Testis (tissue), 3 donors: ENCODE results near the gene FAM72A. TPM values are rescaled to one million over a fixed set of nuclear protein-coding genes. Genes with fewer than 3 reads are reported as not detected.
A peak's percentile ranks its signal among the peaks of the same experiment; 100 is the strongest.
"Not testable (repeated sequence)": the region's sequence is repeated elsewhere in the genome, so short reads cannot be mapped to it uniquely, and the experiment has no call there.

ENCODE experiments used
- DNase-seq: peaks from one replicate; pipeline ENCODE4 v3.0.0-alpha.2; 2019
- H3K27ac ChIP-seq, 2 donors: fragments of 200-600 bp; sonication (generic); one replicate each; pipeline ENCODE4 v1.5.1; 2019
- H3K27me3 ChIP-seq: fragments of 200-600 bp; sonication (generic); one replicate; pipeline ENCODE4 v1.5.1; 2019
- H3K36me3 ChIP-seq: fragments of 200-600 bp; sonication (generic); one replicate; pipeline ENCODE4 v1.5.1; 2017; ENCODE audit warnings: low read depth; ENCODE audit errors: missing control alignments
- H3K4me1 ChIP-seq: fragments of 200-600 bp; sonication (generic); one replicate; pipeline ENCODE4 v1.5.1; 2019
- H3K4me3 ChIP-seq, 2 donors: fragments of 200-600 bp; sonication (generic); one replicate each; pipeline ENCODE4 v1.5.1; 2017 to 2019
- H3K9me3 ChIP-seq: fragments of 200-600 bp; sonication (generic); one replicate; pipeline ENCODE4 v1.5.1; 2017
- WGBS, 2 donors: methylation state at CpG; one replicate each; pipeline ENCODE4 v1.1.5; 2018; 5-methylcytosine and 5-hydroxymethylcytosine counted together
- intact Hi-C: fragments of 100-400 bp; cut with DNase I; formaldehyde crosslinking; loops from one replicate; pipeline ENCODE4 v1.15.1; 2023; ENCODE audit warnings: low total_unique reads
- polyA plus RNA-seq: library from polyadenylated mRNA; stranded (reverse); fragments of 350-450 nt; fragmentation: Illumina TruSeq; extraction: RNeasy Lipid Tissue Mini Kit (QIAGEN cat#74804); gene quantifications from one replicate; pipeline ENCODE4 v1.2.3, GENCODE V29; 2014; ENCODE audit warnings: low read depth, low replicate concordance; ENCODE audit not compliant: insufficient read depth
- total RNA-seq, 2 donors: library from RNA; depleted of rRNA; stranded (reverse); fragments of >200 nt; gene quantifications; one replicate each; pipeline ENCODE4 v1.2.3, GENCODE V29; 2016

FAM72A gene
- total and polyA plus RNA-seq, 3 donors from 2014 or later: 4.9 to 13.7 (median 7.2) TPM

DNA sequence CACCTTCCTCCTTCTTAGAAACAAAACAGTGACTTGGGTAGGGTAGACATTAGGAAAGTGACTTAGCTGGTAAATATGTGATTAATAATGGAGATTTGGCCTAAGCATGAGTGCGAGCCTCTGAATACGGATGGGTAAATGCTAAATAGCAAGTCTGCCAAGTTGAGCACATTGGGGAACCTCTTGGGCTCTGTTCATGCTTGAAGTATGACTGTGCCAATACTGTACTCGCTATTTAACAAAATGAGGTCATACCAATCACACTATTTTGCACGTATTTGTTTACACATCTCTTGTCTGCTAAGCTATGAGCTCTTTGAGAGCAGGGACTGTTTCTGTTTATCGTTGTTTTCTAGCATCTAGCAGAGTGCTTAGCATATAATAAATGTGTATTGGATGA, 24.2 kb upstream of the FAM72A start:
- H3K27me3 ChIP-seq, H3K4me1 ChIP-seq: not testable (repeated sequence)
- WGBS, 2 donors: 96 to 100% methylated on average over 3 of the region's 5 CpGs

DNA sequence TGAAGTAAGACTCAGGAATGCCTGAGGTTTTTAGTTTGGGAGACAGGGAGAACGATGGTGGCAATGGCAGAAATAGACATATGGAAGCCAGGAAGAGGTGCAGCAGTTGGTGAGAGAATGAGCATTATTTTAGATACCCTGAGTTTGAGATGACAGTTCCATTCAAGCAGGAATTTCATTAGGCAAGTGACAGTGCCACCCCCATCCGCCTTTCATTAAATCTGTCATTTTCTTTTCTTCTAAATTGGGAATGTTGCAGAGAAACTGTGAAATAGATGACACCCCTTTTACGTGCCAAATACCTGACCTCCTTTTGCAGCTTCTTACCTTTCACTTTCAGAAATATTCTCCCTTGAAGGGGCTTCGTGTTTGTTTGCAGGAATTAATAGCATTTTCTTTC, 22.7 kb upstream of the FAM72A start:
- WGBS, 2 donors: 94 to 95% methylated on average over 4 of the region's 4 CpGs
- H3K27ac ChIP-seq, H3K9me3 ChIP-seq, H3K4me1 ChIP-seq, DNase-seq, intact Hi-C loops, H3K36me3 ChIP-seq, H3K27me3 ChIP-seq, H3K4me3 ChIP-seq: not testable (repeated sequence)

More for the DNA sequence above, 24.2 kb upstream of the FAM72A start:
- H3K27ac ChIP-seq, H3K4me3 ChIP-seq, DNase-seq, intact Hi-C loops, H3K36me3 ChIP-seq, H3K9me3 ChIP-seq: not testable (repeated sequence)

DNA sequence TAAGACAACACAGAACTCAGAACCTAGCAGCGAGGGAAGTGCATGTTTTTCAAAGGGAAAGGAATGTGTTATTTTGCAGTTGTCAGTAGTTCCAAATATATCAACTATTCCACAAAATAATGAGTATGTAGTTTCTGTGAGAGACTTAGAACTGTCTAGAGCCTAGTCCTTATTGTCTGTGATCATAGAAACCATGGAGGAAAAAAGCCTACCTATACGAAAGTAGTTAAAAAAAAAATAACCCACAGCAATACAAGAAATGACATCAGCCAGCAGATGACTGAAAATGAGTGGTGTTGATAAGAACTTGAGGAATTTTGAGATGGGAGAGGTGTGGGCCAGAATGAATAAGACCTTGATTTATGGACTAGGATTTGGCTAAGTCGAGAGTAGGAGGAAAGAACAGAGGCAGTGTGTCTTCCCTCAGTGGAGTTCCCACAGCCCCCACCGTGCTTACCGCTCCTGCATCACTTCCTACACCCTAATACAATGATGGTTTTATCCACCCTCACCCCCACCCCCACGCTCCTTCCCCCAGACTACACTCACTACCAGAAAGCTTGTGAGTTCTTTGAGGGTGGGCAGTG, 21.6 kb upstream of the FAM72A start:
- H3K9me3 ChIP-seq, H3K4me1 ChIP-seq, DNase-seq, H3K27me3 ChIP-seq, H3K36me3 ChIP-seq, intact Hi-C loops, H3K4me3 ChIP-seq, H3K27ac ChIP-seq: not testable (repeated sequence)
- WGBS, 2 donors: 92 to 94% methylated on average over 2 of the region's 6 CpGs

GRCh38 chr1:206221585-206221984, 18.9 kb upstream of the FAM72A start:
- H3K27ac ChIP-seq, DNase-seq, H3K9me3 ChIP-seq, H3K4me1 ChIP-seq, intact Hi-C loops, H3K4me3 ChIP-seq, H3K36me3 ChIP-seq, H3K27me3 ChIP-seq: not testable (repeated sequence)
- WGBS, 2 donors: no CpG with 5 or more reads among the region's 4 CpGs

- peak; percentile 15 for DNase-seq
- H3K4me1 ChIP-seq, H3K36me3 ChIP-seq, H3K27ac ChIP-seq, H3K4me3 ChIP-seq, H3K9me3 ChIP-seq, intact Hi-C loops, H3K27me3 ChIP-seq: not testable (repeated sequence)
- 65 to 72% methylated on average over 4 of the region's 4 CpGs for WGBS, 2 donors
These were observed 17.8 kb upstream of the FAM72A start for GRCh38 chr1:206220332-206221000.

- H3K27ac ChIP-seq, H3K9me3 ChIP-seq, H3K27me3 ChIP-seq, H3K4me1 ChIP-seq, H3K36me3 ChIP-seq, H3K4me3 ChIP-seq, intact Hi-C loops, DNase-seq: not testable (repeated sequence)
- WGBS, 2 donors: 33 to 42% methylated on average over 1 to 4 of the region's 13 CpGs
These were observed 17.1 kb upstream of the FAM72A start for GRCh38 chr1:206219514-206220331.

DNA sequence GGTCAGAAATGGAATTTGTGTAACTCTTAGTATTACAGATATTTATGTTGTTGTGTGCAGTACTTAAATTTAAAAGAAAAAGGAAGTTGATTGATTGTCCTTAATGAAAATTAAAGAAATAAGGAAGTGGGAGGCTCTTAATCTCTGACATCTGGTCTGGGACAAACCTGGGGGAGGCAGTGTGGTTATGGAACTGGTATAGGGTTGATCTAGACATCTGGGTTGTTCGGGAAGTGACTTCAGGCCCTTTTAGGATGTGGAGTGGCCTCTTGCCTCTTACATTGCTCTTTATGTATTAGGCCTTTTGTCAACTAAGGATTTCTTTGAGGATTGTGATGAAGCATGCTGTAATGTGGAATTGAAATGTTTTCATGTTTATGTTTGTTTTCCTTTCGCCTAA, 16.1 kb upstream of the FAM72A start:
- H3K27ac ChIP-seq, H3K36me3 ChIP-seq, H3K27me3 ChIP-seq, H3K4me1 ChIP-seq, H3K4me3 ChIP-seq, H3K9me3 ChIP-seq, intact Hi-C loops, DNase-seq: not testable (repeated sequence)
- no CpG with 5 or more reads among the region's 2 CpGs for WGBS, 2 donors

GRCh38 chr1:206218285-206218684, 15.6 kb upstream of the FAM72A start:
- H3K27ac ChIP-seq, H3K9me3 ChIP-seq, DNase-seq, intact Hi-C loops, H3K4me1 ChIP-seq, H3K36me3 ChIP-seq, H3K27me3 ChIP-seq, H3K4me3 ChIP-seq: not testable (repeated sequence)
- no CpG with 5 or more reads among the region's 3 CpGs for WGBS, 2 donors

DNA sequence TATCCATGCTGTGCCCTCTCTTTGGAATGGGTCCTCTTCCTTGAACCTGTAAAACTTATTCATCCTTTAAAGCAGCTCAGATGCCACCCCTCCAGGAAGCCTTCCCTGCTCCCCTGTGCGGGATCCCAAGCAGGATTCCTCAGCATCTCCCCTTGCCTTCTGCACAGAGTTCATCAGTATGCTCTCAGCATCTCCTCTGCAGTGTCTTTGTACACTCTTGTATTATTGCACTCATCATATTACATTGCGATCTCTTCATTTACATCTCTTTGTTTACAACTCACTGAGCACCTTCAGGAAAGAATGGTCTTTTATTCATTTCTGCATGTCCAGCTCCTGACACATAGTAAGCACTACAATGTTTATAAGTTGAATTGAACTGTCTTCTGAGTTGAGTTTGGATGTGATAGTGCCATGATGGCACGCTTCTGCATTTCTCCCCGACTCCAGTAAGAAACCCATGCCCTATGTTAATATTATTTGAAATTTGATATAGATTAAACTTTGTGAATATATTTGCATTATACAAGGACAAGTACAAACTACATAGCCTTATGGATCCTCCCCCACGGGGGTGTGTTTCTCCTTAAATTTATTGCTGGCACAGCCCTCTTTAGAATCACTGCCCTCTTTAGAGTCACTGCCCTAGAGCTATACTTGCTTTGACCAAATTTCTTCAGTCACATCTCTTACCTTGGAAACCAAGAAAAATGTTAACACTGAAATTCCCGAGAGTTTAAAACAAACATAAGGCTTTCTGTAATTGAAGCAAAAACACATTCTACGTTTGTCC, 13.2 kb upstream of the FAM72A start:
- DNase-seq: not testable (repeated sequence)
- 86 to 93% methylated on average over 2 to 3 of the region's 7 CpGs for WGBS, 2 donors

DNA sequence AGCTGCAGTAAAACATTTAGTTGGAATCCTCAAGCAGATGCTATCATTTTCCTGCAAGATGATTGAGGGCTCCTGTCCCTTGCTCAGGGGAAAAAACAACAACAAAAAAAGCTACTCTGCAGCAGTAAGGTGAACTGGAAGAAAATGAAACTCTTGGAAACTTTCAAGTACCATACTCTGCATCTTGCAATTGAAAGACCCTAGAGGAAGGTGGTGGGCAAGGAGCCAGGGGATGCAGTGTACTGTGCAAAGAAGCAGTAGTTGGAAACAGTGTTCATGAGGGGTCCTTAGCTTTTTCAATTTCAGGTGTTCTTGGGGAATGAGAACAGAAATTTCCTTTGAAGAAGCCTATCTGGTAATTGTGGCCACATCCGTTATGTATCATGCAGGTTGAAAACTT, 8.2 kb upstream of the FAM72A start:
- H3K9me3 ChIP-seq, H3K27me3 ChIP-seq, H3K4me1 ChIP-seq, H3K36me3 ChIP-seq, H3K4me3 ChIP-seq, intact Hi-C loops, H3K27ac ChIP-seq: not testable (repeated sequence)
- DNase-seq: peak; percentile 16
- no CpG with 5 or more reads among the region's 1 CpG for whole genome bisulfite sequencing, 2 donors

More for the DNA sequence above, 13.2 kb upstream of the FAM72A start:
- H3K27ac ChIP-seq, H3K36me3 ChIP-seq, H3K4me3 ChIP-seq, H3K27me3 ChIP-seq, intact Hi-C loops, H3K4me1 ChIP-seq, H3K9me3 ChIP-seq: not testable (repeated sequence)

- H3K27me3 ChIP-seq, H3K27ac ChIP-seq, intact Hi-C loops, H3K9me3 ChIP-seq, H3K4me1 ChIP-seq, DNase-seq, H3K36me3 ChIP-seq, H3K4me3 ChIP-seq: not testable (repeated sequence)
- no CpG with 5 or more reads among the region's 31 CpGs for WGBS, 2 donors
These were observed 2.9 kb upstream of the FAM72A start for GRCh38 chr1:206205569-206205968.
